ENCODE data around the gene SPOCK2.

DNA sequence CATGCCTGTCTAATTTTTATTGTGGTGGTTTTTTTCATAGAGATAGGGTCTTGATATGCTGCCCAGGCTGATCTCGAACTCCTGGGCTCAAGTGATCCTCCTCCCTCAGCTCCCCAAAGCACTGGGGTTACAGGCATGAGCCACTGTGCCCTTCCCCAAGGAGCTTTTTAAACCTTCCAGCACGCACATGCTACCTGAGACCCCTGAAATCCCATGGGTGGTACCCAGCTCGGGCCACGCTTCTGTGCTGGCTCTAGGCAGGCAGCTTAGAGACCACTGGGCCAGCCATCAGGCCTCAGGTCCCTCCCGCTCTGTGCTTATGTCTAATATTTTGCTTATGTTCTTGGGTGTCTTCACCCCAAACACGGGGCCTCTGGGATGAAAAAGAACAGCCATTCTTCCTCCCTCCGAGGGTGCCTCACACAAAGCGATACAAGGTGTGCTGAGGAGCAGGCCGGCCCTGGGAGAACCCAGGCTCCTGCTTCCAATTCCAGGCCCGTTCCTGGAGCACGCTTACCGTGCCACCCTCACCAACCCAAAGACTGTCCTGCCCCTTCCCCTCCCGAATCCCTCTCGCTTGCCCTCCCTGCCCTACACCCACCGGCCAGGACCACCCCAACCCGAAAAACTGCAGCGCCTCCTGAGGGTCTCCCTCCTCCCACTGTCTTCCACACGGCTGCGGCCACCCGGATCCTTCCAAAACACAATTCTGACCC lies 10.9 kb downstream of the SPOCK2 start:
- TF ChIP-seq, protein P1, sequence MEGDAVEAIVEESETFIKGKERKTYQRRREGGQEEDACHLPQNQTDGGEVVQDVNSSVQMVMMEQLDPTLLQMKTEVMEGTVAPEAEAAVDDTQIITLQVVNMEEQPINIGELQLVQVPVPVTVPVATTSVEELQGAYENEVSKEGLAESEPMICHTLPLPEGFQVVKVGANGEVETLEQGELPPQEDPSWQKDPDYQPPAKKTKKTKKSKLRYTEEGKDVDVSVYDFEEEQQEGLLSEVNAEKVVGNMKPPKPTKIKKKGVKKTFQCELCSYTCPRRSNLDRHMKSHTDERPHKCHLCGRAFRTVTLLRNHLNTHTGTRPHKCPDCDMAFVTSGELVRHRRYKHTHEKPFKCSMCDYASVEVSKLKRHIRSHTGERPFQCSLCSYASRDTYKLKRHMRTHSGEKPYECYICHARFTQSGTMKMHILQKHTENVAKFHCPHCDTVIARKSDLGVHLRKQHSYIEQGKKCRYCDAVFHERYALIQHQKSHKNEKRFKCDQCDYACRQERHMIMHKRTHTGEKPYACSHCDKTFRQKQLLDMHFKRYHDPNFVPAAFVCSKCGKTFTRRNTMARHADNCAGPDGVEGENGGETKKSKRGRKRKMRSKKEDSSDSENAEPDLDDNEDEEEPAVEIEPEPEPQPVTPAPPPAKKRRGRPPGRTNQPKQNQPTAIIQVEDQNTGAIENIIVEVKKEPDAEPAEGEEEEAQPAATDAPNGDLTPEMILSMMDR (IDR thresholded peaks at IDR 0.05) = no peak
- no peak for TF ChIP-seq POLR2AphosphoS5 (IDR thresholded peaks at IDR 0.05; ENCODE audit: low read depth, low read length)
